Measurements from ENCODE around the gene DCAF8L2. TPM values are rescaled to one million over a fixed set of nuclear protein-coding genes. Genes with fewer than 3 reads are reported as not detected.

The DCAF8L2 gene
- total RNA-seq, 6 experiments from 2014 or later = not detected

- no peak for DNase-seq
- no peak overlapping the region for H3K4me3 Mint-ChIP-seq
- no peaks in the 10 kb centered on the region for H3K4me1 Mint-ChIP-seq (ENCODE audit: low read depth)
- H3K36me3 Mint-ChIP-seq (ENCODE audit: low read depth) = no peaks in the 10 kb centered on the region
- H3K9me3 Mint-ChIP-seq = peaks cover 8% of the 10 kb centered on the region
- no peak overlapping the region for H3K27ac Mint-ChIP-seq
- TF ChIP-seq CTCF (IDR thresholded peaks at IDR 0.05) = no peak
- no peaks in the 10 kb centered on the region; the same call in 1 of the 2 replicates for H3K27me3 Mint-ChIP-seq (ENCODE audit: insufficient read depth)
These were observed 19.0 kb upstream of the DCAF8L2 start for GRCh38 chrX:27571164-27571563.

- Mint-ChIP-seq H3K27me3 (ENCODE audit: insufficient read depth) (no peaks in the 10 kb centered on the region; the same call in 1 of the 2 replicates), H3K27ac (no peak overlapping the region), H3K4me3 (no peak overlapping the region), H3K9me3 (peaks cover 8% of the 10 kb centered on the region), H3K36me3 (ENCODE audit: low read depth) (no peaks in the 10 kb centered on the region), H3K4me1 (ENCODE audit: low read depth) (no peaks in the 10 kb centered on the region)
- TF ChIP-seq CTCF (IDR thresholded peaks at IDR 0.05) = no peak
- no peak for DNase-seq
These were observed 14.6 kb upstream of the DCAF8L2 start for GRCh38 chrX:27575565-27575964.

DNA sequence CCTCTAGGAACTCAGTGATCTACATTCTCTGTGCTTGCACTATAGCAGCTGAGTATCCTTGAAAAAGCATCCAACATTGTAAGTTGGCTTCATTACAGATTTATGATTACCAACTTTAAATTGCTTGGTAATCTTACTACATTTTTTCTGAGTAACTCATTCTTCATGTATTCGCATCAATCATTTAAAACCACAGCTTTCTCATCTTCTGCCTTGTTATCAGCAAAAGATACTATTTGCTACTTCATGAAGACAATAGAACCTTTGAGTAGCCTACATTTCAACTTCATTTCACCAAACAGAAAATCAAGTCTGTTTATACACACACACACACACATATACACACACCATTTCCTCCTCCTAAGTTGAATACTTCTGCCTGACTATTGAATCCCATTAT, 6.2 kb upstream of the DCAF8L2 start:
- Mint-ChIP-seq H3K27me3 (ENCODE audit: insufficient read depth) (no peaks in the 10 kb centered on the region), H3K4me3 (no peak overlapping the region), H3K36me3 (ENCODE audit: low read depth) (no peaks in the 10 kb centered on the region), H3K4me1 (ENCODE audit: low read depth) (no peaks in the 10 kb centered on the region), H3K9me3 (peaks cover 9% of the 10 kb centered on the region; the same call in 1 of the 2 replicates), H3K27ac (no peak overlapping the region)
- no peak for DNase-seq
- TF ChIP-seq CTCF (IDR thresholded peaks at IDR 0.05) = no peak

GRCh38 chrX:27591938-27592337, 1.8 kb downstream of the DCAF8L2 start:
- DNase-seq = no peak
- Mint-ChIP-seq H3K9me3 (peaks cover 5% of the 10 kb centered on the region), H3K27me3 (ENCODE audit: insufficient read depth) (no peaks in the 10 kb centered on the region), H3K4me3 (no peak overlapping the region), H3K4me1 (ENCODE audit: low read depth) (no peaks in the 10 kb centered on the region), H3K36me3 (ENCODE audit: low read depth) (peaks cover 4% of the 10 kb centered on the region; the same call in 1 of the 2 replicates), H3K27ac (no peak overlapping the region)
- no peak for TF ChIP-seq CTCF (IDR thresholded peaks at IDR 0.05)

- Mint-ChIP-seq H3K4me3 (no peak overlapping the region), H3K27ac (no peak overlapping the region), H3K36me3 (ENCODE audit: low read depth) (peaks cover 4% of the 10 kb centered on the region; the same call in 1 of the 2 replicates), H3K4me1 (ENCODE audit: low read depth) (no peaks in the 10 kb centered on the region), H3K9me3 (peaks cover 5% of the 10 kb centered on the region), H3K27me3 (ENCODE audit: insufficient read depth) (no peaks in the 10 kb centered on the region)
- no peak for TF ChIP-seq CTCF (IDR thresholded peaks at IDR 0.05)
- DNase-seq = no peak
These were observed 7.4 kb downstream of the DCAF8L2 start for GRCh38 chrX:27597508-27597907.

GRCh38 chrX:27598312-27598711, 8.2 kb downstream of the DCAF8L2 start:
- Mint-ChIP-seq H3K36me3 (ENCODE audit: low read depth) (no peaks in the 10 kb centered on the region), H3K27me3 (ENCODE audit: insufficient read depth) (no peaks in the 10 kb centered on the region), H3K9me3 (peaks cover under 1% of the 10 kb centered on the region; the same call in 1 of the 2 replicates), H3K4me3 (no peak overlapping the region), H3K27ac (no peak overlapping the region), H3K4me1 (ENCODE audit: low read depth) (no peaks in the 10 kb centered on the region)
- no peak for DNase-seq
- no peak for TF ChIP-seq CTCF (IDR thresholded peaks at IDR 0.05)

All from HFFc6 (cell line).